HG03432 (cell line): ENCODE measurements around the gene PACRG.

ENCODE experiments used
- ATAC-seq: cut with Tn5 transposase; IDR thresholded peaks from one replicate; pipeline ENCODE4 v1.9.1; 2021; ENCODE audit warnings: mild to moderate bottlenecking, moderate library complexity; ENCODE audit not compliant: unreplicated experiment

PACRG gene

DNA sequence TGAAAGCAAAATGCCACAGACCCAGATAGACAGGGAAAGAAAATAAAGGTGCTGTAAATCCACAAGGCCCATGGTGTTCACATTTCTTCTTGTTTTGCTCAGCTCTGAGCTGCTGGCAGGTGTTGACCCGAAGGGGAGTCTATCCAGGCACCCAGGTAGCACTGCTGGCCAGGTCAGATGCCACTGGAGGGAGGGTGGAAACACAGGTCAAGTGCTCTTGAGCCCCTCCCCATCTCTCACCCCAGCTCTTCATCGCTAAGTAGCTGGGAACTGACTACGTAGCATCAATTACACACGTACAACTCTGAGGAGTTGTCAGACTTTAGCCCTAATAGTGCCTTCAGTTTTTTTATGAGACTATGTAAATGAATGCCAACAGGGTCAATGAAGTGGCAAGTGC lies 399.0 kb downstream of the PACRG start:
- no peak for ATAC-seq

DNA sequence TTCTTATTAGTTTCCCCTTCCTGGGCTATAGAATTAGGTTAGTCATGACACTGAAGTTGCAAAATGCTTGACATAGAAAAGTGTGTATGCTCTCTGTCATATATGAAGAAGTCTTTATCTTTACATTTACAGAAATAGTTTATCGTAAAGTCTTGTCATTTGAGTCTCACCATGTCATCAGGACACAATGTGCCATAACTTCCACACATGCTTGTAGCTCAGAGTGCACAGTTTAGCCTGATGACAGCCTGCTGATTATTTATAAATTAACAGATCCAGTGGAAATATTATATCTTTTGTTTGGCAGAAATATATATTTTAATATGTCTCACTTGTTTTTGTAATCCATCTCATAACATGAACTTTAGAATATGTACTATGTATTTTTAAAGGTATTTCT lies 399.8 kb downstream of the PACRG start:
- no peak for ATAC-seq

DNA sequence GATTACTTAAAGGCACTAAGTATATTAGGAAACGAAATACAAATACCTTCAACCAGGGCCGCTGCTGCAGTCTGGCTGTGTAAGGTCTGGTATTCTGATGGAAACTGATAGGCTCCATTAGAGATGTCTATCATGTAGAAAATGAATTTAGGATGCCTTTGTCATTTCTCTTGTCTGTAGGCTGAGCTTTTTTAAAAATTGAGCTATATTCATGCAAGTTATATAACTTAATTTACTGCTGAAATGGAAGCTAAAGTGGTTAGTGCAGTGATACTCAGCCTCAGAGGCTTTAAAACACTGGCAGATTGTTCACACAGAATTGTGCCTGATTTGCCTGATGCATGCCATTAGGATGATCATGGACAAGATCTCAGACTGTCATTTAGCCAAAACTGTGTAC lies 400.6 kb downstream of the PACRG start:
- no peak for ATAC-seq

DNA sequence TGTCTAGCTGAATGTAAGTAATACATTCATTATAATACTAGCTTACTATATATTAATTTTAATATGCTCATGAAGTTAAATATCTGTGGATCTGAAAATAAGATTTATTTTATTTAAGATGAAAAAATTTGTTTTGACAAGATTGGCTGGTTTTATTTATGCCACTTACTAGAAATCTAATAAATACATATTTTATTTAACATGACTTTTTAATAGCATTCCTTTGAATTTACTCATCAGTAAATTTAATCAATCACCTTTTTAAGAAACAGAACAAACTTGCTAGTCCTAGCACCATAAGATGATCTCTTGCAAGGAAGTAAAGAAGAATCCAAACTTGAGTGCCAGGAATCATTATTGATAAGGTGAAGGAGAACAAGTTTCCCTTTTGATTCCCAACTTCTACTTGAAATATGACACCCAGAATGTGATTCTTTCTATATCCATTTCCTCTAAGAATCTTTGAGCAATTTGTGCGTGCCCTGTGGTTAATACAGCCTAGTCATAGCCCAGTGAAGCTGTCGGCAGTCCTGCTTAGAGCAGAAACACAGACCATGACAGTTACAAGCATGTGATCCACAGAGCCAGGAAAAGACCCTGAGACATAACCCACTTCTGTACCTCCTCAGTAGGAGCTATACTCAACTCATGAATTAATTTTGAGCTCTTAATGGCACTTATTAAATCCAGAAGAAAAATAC lies 404.4 kb downstream of the PACRG start:
- ATAC-seq, result no peak

DNA sequence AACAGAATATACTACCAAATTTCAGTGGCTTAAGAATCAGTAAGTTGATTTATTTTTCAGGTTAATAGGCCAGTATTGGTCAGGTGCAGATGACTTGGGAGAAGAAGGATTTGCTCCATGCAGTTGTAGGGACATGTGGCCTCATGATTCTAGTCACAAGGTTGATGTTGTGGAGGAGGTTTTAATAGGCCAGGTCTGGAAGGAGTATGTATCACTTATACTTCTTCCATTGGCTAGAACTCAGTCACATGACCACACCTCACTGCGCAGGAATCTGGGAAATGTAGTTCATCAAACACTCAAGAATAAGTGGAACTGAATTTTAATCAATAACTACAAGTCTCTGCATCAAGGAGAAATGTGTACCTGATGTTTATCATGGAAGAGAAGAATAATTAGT lies 405.2 kb downstream of the PACRG start:
- no peak for ATAC-seq

DNA sequence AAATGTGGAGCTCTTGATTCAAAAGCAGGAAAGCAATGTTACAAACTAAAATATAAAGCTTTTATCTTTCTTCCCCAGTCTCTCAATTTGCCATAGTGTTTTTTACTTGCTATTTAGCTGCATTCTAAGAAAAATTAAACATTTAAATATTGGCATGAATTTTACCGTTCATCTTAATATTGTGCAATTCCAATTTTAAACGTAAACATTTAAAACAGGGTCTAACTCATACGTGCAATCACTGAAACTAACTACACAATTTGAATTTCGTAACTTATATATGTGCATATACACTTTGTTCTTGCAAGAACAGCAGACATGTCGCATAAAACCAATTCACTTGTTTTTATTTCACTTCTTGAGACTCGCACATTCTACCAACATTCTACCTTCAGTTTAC lies 405.9 kb downstream of the PACRG start:
- no peak for ATAC-seq

DNA sequence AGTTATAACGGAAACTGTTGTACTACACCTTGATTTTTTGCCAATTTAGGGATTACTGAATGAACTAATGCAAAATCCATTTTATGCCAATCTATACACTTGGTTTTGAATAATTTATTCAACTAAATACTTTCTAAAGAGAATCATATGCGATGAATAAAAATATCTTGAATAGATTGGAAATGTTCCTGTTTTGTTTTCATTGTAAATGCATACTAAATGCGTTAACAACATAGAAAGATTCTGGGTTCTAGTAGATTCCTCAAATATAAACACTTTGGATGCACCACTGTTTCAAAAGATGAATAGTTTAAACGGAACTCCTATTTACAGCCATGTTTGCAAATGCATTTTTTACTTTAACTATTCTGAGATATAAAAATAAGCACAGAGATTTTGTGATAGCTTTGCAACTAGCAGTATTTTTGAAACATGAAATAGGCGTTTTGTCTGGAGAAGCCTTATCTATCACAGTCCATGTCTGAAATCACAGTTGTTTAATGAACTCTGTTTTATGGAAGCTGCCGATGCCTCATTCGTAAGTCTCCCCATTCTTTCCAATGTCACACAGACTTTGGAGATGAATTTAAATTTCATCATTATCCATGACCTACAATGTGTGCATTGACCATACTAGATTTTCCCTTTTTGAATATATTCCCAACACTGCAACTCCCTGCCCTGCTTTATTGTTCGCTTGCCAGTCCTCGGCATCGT lies 409.1 kb downstream of the PACRG start:
- ATAC-seq, result no peak

DNA sequence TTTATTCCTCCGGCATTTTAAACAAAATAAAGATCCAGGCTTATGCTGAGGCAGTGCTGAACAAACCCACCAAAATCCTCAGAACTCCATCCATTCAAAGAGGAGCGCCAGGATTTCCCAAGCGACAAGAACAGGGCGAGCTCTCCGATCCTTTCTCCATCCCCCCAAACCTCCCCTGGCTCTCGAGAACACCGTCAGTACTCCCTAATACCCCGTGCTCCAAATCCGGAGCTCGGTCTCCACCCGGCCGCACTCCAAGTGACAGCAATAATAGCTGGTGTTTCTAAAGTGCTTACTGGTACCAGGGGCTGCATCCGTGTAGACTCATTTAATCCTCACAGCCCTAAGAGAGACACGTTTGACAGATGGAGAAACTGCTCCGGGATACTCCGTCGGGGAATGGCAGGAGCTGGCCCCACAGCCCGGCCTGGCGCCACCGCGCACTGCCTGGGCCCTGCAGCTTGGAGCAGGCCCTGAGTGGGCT lies 409.7 kb downstream of the PACRG start:
- no peak for ATAC-seq

DNA sequence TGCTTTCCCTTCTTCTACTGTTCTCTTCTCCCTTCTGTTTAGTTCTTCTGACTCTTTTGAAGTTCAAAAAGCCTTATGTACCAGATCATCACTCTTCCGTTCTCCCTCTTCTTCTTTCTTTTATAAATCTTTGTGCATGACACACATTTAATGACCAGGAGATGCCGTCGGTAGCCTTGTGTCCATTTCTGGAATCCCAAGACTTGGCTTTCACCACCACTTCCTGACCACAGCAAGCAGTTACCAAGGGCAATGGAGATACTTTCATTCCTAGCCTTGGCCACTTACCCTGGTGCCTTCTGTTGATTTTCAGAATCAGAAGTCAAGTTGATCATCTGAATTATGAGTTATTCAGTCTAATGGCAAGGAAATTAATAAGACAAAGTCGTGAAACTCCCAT lies 418.3 kb downstream of the PACRG start:
- no peak for ATAC-seq

DNA sequence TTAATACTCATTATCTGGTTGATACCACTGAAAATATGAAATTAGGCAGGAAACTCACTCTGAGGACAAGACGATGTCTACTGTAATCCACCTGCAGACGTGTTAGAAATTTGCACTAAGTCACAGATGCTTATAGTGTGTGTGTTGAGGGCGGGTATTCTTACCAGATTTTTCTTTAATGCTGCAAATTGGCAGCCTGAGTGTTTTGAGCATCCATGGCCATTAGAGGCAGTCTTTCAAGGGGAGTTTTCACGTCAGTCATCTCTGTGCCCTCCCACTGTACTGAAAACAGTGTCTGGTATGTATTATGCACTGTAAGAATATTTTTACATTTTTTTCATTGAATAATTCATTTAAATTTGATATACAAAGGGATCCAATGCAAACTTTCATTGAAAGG lies 420.2 kb downstream of the PACRG start:
- no peak for ATAC-seq

DNA sequence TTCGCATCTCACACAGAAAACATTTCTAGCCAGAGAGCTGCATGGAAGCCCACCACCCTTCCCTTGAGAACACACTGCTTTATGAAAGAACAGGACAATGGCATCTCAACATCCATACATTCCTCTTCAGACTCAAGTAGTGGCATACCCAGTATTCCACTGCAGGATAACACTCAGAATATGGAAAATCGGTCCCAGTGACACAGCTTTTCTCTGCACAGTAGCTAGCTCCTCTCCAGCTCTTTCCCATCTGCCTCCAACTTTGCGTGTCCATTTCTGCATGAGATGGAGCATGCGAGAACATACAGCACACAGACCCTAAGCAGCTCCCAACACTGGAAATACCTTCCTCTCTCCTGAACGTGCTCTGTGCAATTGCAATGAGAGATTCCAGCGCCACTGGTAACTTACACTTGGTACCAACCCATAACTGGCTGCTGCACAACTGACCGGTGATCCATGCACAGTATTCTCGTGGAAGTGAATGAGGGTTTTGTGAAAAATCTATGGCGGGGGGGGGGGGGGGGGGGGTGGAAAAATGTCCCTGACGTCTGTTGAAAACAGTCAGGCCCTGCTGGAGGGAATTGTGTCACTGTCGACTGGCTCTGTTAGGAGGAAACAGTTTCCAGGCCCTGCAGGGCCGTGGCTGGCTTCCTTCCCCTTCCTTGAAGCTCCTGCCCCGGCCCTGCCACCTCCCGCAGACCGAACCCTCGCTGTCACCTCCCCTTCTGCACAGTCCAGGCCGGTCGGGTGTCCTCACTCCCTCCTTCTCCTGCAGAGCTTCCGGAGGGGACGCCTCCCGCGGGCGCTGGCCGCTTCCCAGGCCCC lies 420.9 kb downstream of the PACRG start:
- ATAC-seq, result no peak

DNA sequence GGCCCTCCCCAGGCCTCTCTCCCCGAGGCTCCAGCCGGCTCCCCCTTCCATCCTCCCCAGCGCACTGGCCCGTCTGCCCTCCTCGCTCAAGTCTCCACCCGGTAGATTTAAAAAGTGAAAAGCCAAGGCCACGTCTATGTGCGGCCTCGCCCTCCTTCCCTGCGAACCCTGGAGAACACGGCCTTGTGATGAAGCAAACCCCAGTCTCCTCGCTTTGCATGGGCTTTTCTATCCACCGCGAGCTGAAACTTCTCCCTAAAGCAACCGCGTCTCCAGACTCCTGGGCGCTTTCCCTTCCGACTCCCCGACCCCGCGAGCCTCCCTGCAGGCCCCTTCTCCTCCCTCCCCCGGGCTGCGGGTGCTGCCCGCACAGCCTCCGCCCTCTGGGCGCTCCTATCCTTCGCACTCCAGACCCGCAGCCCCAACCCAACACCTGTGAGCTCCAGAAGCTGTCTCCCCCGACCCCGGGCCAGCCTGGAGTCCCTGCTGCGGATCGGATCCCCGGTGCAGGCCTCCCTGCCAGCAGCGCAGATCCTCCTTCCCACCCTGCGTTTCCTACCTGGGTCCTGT lies 421.6 kb downstream of the PACRG start:
- no peak for ATAC-seq

DNA sequence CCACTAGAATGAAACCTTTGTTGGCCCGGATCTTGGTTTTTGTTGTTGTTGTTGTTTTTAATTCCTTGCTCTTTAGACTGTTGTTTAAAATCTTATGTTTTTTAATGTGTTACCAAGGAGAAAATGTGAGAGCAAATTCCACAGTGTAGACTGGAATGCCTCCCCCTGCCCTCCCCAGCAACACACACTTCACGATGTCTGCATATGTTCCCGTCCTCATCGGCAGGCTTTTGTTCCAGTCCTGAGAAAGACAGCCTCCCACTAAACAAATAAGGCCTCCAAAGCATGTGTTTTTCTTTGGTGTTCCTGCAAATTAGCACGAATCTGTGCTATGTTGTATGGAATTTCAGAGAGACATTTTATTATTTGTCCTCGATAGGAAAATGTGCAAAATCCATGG lies 423.4 kb downstream of the PACRG start:
- no peak for ATAC-seq

DNA sequence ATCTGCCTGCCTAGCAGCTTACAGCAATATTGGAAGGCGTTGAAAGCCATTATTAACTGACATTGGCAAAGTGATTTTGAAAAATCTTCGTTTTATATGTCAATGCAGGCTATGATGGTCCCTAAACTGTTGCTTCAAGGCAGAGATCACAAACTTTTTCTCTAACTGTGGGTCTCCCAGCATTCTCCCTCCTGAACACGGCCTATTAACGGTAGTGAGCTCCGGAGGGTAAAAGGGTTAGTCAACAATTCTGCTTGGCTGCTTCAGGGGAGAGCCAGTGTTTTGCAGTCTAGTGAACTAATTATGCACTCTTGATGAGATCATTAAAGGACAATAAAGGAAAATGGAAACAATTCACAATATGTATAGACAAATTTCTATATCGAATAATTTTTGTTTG lies 424.9 kb downstream of the PACRG start:
- ATAC-seq, result no peak

DNA sequence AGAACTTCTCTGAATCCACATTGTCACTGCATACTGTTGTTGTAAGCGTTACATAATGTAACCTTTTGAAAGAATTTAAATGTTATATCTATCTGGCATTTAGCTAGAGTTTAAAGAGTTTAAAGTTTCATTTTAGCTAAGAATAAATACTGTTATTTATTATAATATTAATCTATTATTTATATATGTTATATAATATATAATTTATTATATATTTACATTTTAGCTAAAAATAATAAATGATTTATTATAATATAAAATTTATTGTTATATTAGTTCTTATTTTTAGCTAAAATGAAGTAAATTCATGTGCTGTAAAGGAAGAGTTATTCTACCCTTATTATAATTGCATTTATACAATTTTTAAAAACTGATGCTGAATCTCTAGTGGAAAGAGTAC lies 431.3 kb downstream of the PACRG start:
- no peak for ATAC-seq

DNA sequence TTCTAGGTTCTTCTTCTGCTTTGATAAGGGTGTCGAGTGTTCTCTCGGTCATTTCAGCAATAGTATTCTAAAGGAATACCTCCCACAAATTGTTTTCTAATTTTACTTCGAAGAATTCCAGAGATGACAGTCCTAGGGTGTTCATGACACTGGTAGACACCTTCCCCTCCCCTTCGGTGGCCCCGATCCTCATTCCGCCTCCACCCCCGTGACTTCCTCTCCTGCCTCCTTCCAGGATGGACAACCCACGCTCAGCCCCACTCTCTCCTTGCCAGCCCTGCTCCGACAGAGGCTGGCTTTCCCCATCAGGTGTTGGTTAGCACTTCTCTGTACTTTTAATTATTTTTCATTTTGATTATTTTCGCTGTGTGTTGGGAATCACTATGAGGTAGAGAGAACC lies 431.9 kb downstream of the PACRG start:
- no peak for ATAC-seq

DNA sequence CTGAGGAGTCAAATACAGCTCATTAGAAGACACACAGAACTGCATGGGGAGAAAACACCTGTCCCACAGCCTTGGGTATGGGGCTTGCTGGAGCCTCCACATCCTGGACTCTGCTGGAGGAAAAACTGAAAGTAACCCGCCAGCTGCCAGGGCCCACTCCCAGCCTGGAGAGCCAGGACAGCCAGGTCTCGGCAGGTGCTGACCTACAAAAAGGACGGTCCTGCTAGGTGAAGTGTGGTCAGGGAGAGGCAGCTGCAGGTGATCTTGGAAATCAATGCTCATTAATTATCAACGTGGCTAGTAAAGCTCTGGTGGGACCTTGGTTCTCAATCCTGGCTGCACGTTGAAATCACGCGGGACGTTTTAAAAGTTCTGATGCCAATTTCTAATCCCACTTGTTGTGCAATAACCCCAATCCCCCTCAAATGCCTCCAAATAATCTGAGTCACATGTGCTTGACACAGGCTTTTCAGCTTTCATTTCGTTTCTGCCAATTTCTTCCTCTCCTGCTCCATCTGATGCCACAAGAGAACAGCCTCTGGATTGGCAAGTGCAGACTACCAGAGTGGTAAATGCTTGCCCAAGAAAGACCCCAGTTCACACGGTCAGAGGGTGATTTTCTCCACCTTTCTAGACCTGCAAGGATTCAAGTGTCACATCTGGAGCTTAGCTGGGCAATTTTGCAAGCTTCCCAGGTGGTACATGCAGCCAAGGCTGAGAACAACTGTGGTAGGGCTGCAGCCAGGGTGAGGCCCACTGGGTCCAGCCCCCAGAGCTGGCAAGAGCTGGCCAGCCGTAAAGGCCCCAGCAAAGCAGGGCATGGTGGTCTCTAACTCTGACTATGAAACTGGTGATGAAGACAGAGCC lies 434.5 kb downstream of the PACRG start:
- no peak for ATAC-seq

DNA sequence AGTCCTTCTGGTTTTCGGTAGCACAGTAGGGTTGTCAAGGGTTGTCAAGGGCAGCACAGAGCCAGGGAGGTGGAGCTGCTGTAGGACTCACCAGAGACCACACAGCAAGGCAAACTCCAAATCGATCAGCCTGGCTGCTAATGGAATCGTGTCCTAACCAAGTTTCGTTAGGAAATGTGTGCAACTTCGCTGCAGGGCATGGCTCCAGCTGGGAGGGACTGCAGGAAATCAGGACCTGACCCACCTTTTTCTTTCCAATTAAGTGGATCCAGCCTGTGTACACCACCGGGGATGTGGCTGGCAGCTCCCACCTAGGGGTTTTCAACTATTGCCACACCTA lies 435.1 kb downstream of the PACRG start:
- no peak for ATAC-seq

DNA sequence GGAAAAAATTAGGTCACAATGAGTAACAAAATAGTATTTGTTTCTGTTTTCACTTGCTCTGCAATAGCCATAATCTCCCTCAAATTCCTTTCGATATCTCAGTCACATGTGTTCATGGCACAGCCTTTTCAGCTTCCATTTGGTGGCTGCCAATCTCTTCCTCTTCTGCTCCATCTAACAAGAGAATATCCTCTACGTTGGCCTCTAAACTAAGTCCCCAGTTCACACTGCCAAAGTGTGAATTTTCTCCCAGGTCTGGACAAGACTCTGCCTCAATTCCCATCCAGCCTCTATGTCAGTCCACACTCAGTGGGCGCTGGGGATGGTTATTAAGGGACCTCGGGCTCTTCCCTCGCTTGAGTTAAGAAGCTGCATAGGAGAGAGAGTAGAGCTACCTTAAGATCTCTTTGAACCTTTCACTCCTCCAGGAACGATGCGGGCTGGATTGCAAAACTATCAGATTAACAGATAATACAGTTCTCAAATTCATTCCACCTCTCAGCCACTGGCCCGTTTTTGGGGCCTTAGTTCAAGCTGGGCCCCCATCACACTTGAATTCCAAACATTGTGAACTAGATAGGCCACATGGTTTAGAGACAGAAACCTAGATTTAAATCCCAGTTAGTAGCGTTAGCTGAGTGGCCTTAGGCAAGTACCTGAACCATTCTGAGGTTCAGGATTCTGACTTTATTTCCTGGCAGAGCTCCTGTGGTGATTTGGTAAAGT lies 436.6 kb downstream of the PACRG start:
- ATAC-seq, result no peak
